HUES48 (cell line): Measurements from ENCODE around the gene TTC23.

ENCODE experiments used
- H3K27ac ChIP-seq: one replicate; pipeline ENCODE4 v1.7.0; 2013; ENCODE audit warnings: low read depth, low read length, inconsistent platforms
- H3K27me3 ChIP-seq: 2 replicates; pipeline ENCODE4 v1.6.1; 2013; ENCODE audit warnings: mild to moderate bottlenecking, low read length; ENCODE audit not compliant: control insufficient read depth, insufficient read depth
- H3K36me3 ChIP-seq: 2 replicates; pipeline ENCODE4 v1.6.1; 2013; ENCODE audit warnings: low read length; ENCODE audit not compliant: control insufficient read depth, insufficient read depth
- H3K4me1 ChIP-seq: 2 replicates; pipeline ENCODE4 v1.6.1; 2013; ENCODE audit warnings: mild to moderate bottlenecking, low read length; ENCODE audit not compliant: control insufficient read depth, insufficient read depth
- H3K4me3 ChIP-seq: 2 replicates; pipeline ENCODE4 v1.5.1; 2013; ENCODE audit warnings: mild to moderate bottlenecking, low read depth, low read length
- H3K9ac ChIP-seq: 2 replicates; pipeline ENCODE4 v1.6.1; 2013; ENCODE audit warnings: mild to moderate bottlenecking, low read depth, low read length, moderate library complexity
- H3K9me3 ChIP-seq: 2 replicates; pipeline ENCODE4 v1.6.1; 2013; ENCODE audit warnings: low read length; ENCODE audit not compliant: control insufficient read depth, insufficient read depth

TTC23 gene

GRCh38 chr15:99163271-99164062 is 85.9 kb downstream of the TTC23 start:
- Histone ChIP-seq H3K36me3 (peaks cover 9% of the 10 kb centered on the region; the same call in 1 of the 2 replicates), H3K9me3 (no peaks in the 10 kb centered on the region), H3K27me3 (no peaks in the 10 kb centered on the region), H3K4me1 (no peaks in the 10 kb centered on the region), H3K27ac (no peak overlapping the region), H3K9ac (no peak overlapping the region), H3K4me3 (no peak overlapping the region)

GRCh38 chr15:99158626-99159412 is 90.6 kb downstream of the TTC23 start:
- Histone ChIP-seq H3K9me3 (no peaks in the 10 kb centered on the region), H3K27me3 (no peaks in the 10 kb centered on the region), H3K9ac (no peak overlapping the region), H3K36me3 (no peaks in the 10 kb centered on the region; the same call in none of the 2 replicates), H3K4me3 (no peak overlapping the region), H3K4me1 (peaks cover 8% of the 10 kb centered on the region), H3K27ac (no peak overlapping the region)

- Histone ChIP-seq H3K27me3 (no peaks in the 10 kb centered on the region), H3K27ac (no peak overlapping the region), H3K4me3 (no peak overlapping the region), H3K4me1 (peaks cover 11% of the 10 kb centered on the region), H3K9me3 (no peaks in the 10 kb centered on the region), H3K36me3 (no peaks in the 10 kb centered on the region; the same call in none of the 2 replicates), H3K9ac (no peak overlapping the region)
These were observed 91.9 kb downstream of the TTC23 start for GRCh38 chr15:99157456-99157855.

- H3K4me1 ChIP-seq = peaks cover 11% of the 10 kb centered on the region
- no peak overlapping the region for H3K27ac ChIP-seq
- H3K9me3 ChIP-seq = no peaks in the 10 kb centered on the region
- H3K4me3 ChIP-seq = no peak overlapping the region
- H3K9ac ChIP-seq = no peak overlapping the region
- no peaks in the 10 kb centered on the region; the same call in none of the 2 replicates for H3K36me3 ChIP-seq
- no peaks in the 10 kb centered on the region for H3K27me3 ChIP-seq
These were observed 93.4 kb downstream of the TTC23 start for GRCh38 chr15:99155961-99156443.

GRCh38 chr15:99154271-99154670 is 95.1 kb downstream of the TTC23 start:
- peaks cover 11% of the 10 kb centered on the region for H3K4me1 ChIP-seq
- H3K9me3 ChIP-seq = no peaks in the 10 kb centered on the region
- H3K36me3 ChIP-seq = no peaks in the 10 kb centered on the region; the same call in none of the 2 replicates
- H3K4me3 ChIP-seq = no peak overlapping the region
- peak overlapping the region; percentile 31 for H3K27ac ChIP-seq
- H3K27me3 ChIP-seq = no peaks in the 10 kb centered on the region
- no peak overlapping the region for H3K9ac ChIP-seq

- Histone ChIP-seq H3K4me1 (peaks cover 11% of the 10 kb centered on the region), H3K4me3 (no peak overlapping the region), H3K27me3 (no peaks in the 10 kb centered on the region), H3K36me3 (peaks cover 4% of the 10 kb centered on the region; the same call in 1 of the 2 replicates), H3K27ac (no peak overlapping the region), H3K9ac (no peak overlapping the region), H3K9me3 (no peaks in the 10 kb centered on the region)
These were observed 96.3 kb downstream of the TTC23 start for GRCh38 chr15:99153026-99153535.

- Histone ChIP-seq H3K36me3 (0 out of 2 replicates have a peak, but pooled peaks cover 4% of the 10 kb centered on the region), H3K9me3 (no peaks in the 10 kb centered on the region), H3K27me3 (no peaks in the 10 kb centered on the region), H3K4me1 (peaks cover 11% of the 10 kb centered on the region), H3K9ac (no peak overlapping the region), H3K4me3 (no peak overlapping the region), H3K27ac (no peak overlapping the region)
These were observed 98.2 kb downstream of the TTC23 start for GRCh38 chr15:99151156-99151555.

GRCh38 chr15:99149366-99149765 is 100.0 kb downstream of the TTC23 start:
- no peak overlapping the region for H3K9ac ChIP-seq
- H3K4me3 ChIP-seq = no peak overlapping the region
- H3K27me3 ChIP-seq = no peaks in the 10 kb centered on the region
- H3K9me3 ChIP-seq = no peaks in the 10 kb centered on the region
- H3K27ac ChIP-seq = no peak overlapping the region
- H3K36me3 ChIP-seq = 0 out of 2 replicates have a peak, but pooled peaks cover 4% of the 10 kb centered on the region
- H3K4me1 ChIP-seq = peaks cover 8% of the 10 kb centered on the region

- H3K4me1 ChIP-seq = peaks cover 9% of the 10 kb centered on the region
- H3K9me3 ChIP-seq = no peaks in the 10 kb centered on the region
- no peak overlapping the region for H3K27ac ChIP-seq
- H3K36me3 ChIP-seq = 0 out of 2 replicates have a peak, but pooled peaks cover 4% of the 10 kb centered on the region
- no peak overlapping the region for H3K9ac ChIP-seq
- no peaks in the 10 kb centered on the region for H3K27me3 ChIP-seq
- H3K4me3 ChIP-seq = no peak overlapping the region
These were observed 100.5 kb downstream of the TTC23 start for GRCh38 chr15:99148851-99149276.

- Histone ChIP-seq H3K36me3 (0 out of 2 replicates have a peak, but pooled peaks cover 4% of the 10 kb centered on the region), H3K9me3 (no peaks in the 10 kb centered on the region), H3K27me3 (no peaks in the 10 kb centered on the region)
These were observed 102.7 kb downstream of the TTC23 start for GRCh38 chr15:99146661-99147060.

More at GRCh38 chr15:99146661-99147060, 102.7 kb downstream of the TTC23 start:
- no peak overlapping the region for H3K9ac ChIP-seq
- no peak overlapping the region for H3K27ac ChIP-seq
- peaks cover 28% of the 10 kb centered on the region for H3K4me1 ChIP-seq
- H3K4me3 ChIP-seq = no peak overlapping the region
